Measurements from ENCODE around the gene CKB.

DNA sequence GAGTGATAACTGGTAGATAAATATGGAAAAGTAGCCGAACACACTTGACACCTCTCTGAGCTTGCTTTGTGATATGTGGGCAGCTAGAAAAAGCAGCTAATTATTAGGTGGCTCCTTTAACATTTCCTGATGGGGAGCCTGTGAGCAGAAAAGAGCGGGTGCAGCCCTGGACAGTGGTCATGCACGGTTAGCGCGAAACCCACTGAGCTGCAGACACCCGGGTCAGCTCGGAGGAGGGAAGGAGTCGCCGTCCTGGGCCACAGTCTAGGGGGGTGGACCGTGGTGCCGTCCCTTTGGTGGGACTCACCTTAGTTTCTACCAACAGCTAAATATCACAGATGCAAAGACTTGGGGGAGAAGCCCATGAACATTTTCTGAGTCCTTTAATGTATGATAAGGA, 46.8 kb upstream of the CKB start:
- TF ChIP-seq, protein P1, sequence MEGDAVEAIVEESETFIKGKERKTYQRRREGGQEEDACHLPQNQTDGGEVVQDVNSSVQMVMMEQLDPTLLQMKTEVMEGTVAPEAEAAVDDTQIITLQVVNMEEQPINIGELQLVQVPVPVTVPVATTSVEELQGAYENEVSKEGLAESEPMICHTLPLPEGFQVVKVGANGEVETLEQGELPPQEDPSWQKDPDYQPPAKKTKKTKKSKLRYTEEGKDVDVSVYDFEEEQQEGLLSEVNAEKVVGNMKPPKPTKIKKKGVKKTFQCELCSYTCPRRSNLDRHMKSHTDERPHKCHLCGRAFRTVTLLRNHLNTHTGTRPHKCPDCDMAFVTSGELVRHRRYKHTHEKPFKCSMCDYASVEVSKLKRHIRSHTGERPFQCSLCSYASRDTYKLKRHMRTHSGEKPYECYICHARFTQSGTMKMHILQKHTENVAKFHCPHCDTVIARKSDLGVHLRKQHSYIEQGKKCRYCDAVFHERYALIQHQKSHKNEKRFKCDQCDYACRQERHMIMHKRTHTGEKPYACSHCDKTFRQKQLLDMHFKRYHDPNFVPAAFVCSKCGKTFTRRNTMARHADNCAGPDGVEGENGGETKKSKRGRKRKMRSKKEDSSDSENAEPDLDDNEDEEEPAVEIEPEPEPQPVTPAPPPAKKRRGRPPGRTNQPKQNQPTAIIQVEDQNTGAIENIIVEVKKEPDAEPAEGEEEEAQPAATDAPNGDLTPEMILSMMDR (IDR thresholded peaks at IDR 0.05): no peak
- TF ChIP-seq POLR2A (IDR thresholded peaks at IDR 0.05): no peak
